HG02852 (cell line): ENCODE measurements around the gene MAP3K20.
"Not testable (repeated sequence)": the region's sequence is repeated elsewhere in the genome, so short reads cannot be mapped to it uniquely, and the experiment has no call there.

Experiments used
- ATAC-seq: cut with Tn5 transposase; IDR thresholded peaks from one replicate; pipeline ENCODE4 v1.9.1; 2021; ENCODE audit warnings: mild to moderate bottlenecking, moderate library complexity; ENCODE audit not compliant: unreplicated experiment

The MAP3K20 gene

GRCh38 chr2:173262356-173262755, 186.7 kb downstream of the MAP3K20 start:
- not testable (repeated sequence) for ATAC-seq

GRCh38 chr2:173264151-173264550, 188.5 kb downstream of the MAP3K20 start:
- no peak for ATAC-seq

GRCh38 chr2:173264603-173265366, 189.1 kb downstream of the MAP3K20 start:
- peak; percentile 97 for ATAC-seq

GRCh38 chr2:173271135-173271534, 195.5 kb downstream of the MAP3K20 start:
- ATAC-seq: no peak

GRCh38 chr2:173271825-173272224, 196.2 kb downstream of the MAP3K20 start:
- ATAC-seq: no peak

GRCh38 chr2:173272849-173273248, 197.2 kb downstream of the MAP3K20 start:
- ATAC-seq: no peak

GRCh38 chr2:173278794-173279526, 203.3 kb downstream of the MAP3K20 start:
- no peak for ATAC-seq

GRCh38 chr2:173279527-173279868, 203.9 kb downstream of the MAP3K20 start:
- no peak for ATAC-seq

- no peak for ATAC-seq
Observed at GRCh38 chr2:173280853-173281252, 205.2 kb downstream of the MAP3K20 start.

GRCh38 chr2:173281898-173282297, 206.3 kb downstream of the MAP3K20 start:
- ATAC-seq: not testable (repeated sequence)

GRCh38 chr2:173282795-173283545, 207.3 kb downstream of the MAP3K20 start:
- ATAC-seq: no peak

GRCh38 chr2:173286153-173286809, 210.6 kb downstream of the MAP3K20 start:
- ATAC-seq: peak; percentile 78

GRCh38 chr2:173287594-173287993, 211.9 kb downstream of the MAP3K20 start:
- no peak for ATAC-seq

GRCh38 chr2:173288561-173288960, 212.9 kb downstream of the MAP3K20 start:
- no peak for ATAC-seq

- no peak for ATAC-seq
Observed at GRCh38 chr2:173290046-173290445, 214.4 kb downstream of the MAP3K20 start.

GRCh38 chr2:173290518-173290917, 214.9 kb downstream of the MAP3K20 start:
- no peak for ATAC-seq

GRCh38 chr2:173291412-173291811, 215.8 kb downstream of the MAP3K20 start:
- no peak for ATAC-seq

- no peak for ATAC-seq
Observed at GRCh38 chr2:173296235-173296634, 220.6 kb downstream of the MAP3K20 start.

GRCh38 chr2:173298536-173299097, 223.0 kb downstream of the MAP3K20 start:
- no peak for ATAC-seq

GRCh38 chr2:173299764-173300163, 224.1 kb downstream of the MAP3K20 start:
- no peak for ATAC-seq

- ATAC-seq: no peak
Observed at GRCh38 chr2:173300458-173300857, 224.8 kb downstream of the MAP3K20 start.
